Measurements from ENCODE around the gene C1orf35.

C1orf35 gene

GRCh38 chr1:228109962-228110488 lies 6.9 kb upstream of the C1orf35 start:
- in situ Hi-C loops (cut with MboI; ENCODE audit: low sequenced_read_pairs), result no loop called here

- in situ Hi-C loops (cut with MboI; ENCODE audit: low sequenced_read_pairs), result no loop called here
These were observed 6.2 kb upstream of the C1orf35 start, which contains the start of gene MRPL55 for GRCh38 chr1:228109073-228109961. Gene MRPL55 (minus strand): TSS chr1:228109299. CDS start chr1:228108260, 1,039 bp downstream.

GRCh38 chr1:228108742-228109072 lies 5.6 kb upstream of the C1orf35 start:
- in situ Hi-C loops (cut with MboI; ENCODE audit: low sequenced_read_pairs), result no loop called here

- in situ Hi-C loops (cut with MboI; ENCODE audit: low sequenced_read_pairs), result no loop called here
These were observed 5.0 kb upstream of the C1orf35 start for GRCh38 chr1:228108055-228108690.

- in situ Hi-C loops (cut with MboI; ENCODE audit: low sequenced_read_pairs), result no loop called here
These were observed 4.5 kb upstream of the C1orf35 start for GRCh38 chr1:228107636-228108035.

- in situ Hi-C loops (cut with MboI; ENCODE audit: low sequenced_read_pairs), result no loop called here
These were observed 3.6 kb upstream of the C1orf35 start for GRCh38 chr1:228106800-228107054.

- in situ Hi-C loops (cut with MboI; ENCODE audit: low sequenced_read_pairs), result no loop called here
These were observed 3.1 kb upstream of the C1orf35 start for GRCh38 chr1:228105996-228106799.

GRCh38 chr1:228105270-228105995 lies 2.3 kb upstream of the C1orf35 start:
- in situ Hi-C loops (cut with MboI; ENCODE audit: low sequenced_read_pairs), result no loop called here

GRCh38 chr1:228104526-228105269 lies 1.6 kb upstream of the C1orf35 start:
- in situ Hi-C loops (cut with MboI; ENCODE audit: low sequenced_read_pairs), result no loop called here

GRCh38 chr1:228101994-228102790 lies 933 bp downstream of the C1orf35 start:
- in situ Hi-C loops (cut with MboI; ENCODE audit: low sequenced_read_pairs), result no loop called here

- in situ Hi-C loops (cut with MboI; ENCODE audit: low sequenced_read_pairs), result no loop called here
These were observed 1.5 kb downstream of the C1orf35 start for GRCh38 chr1:228101614-228101993.

- in situ Hi-C loops (cut with MboI; ENCODE audit: low sequenced_read_pairs), result no loop called here
These were observed 2.1 kb downstream of the C1orf35 start for GRCh38 chr1:228100822-228101613.

- in situ Hi-C loops (cut with MboI; ENCODE audit: low sequenced_read_pairs), result no loop called here
These were observed 3.8 kb downstream of the C1orf35 start for GRCh38 chr1:228099331-228099732.

GRCh38 chr1:228098323-228098931 lies 4.7 kb downstream of the C1orf35 start:
- in situ Hi-C loops (cut with MboI; ENCODE audit: low sequenced_read_pairs), result no loop called here

- in situ Hi-C loops (cut with MboI; ENCODE audit: low sequenced_read_pairs), result no loop called here
These were observed 5.6 kb downstream of the C1orf35 start for GRCh38 chr1:228097333-228098081.

GRCh38 chr1:228096416-228097332 lies 6.5 kb downstream of the C1orf35 start:
- in situ Hi-C loops (cut with MboI; ENCODE audit: low sequenced_read_pairs), result no loop called here

Measured in hTERT RPE-1 (cell line).